HG02884 (cell line): ENCODE measurements around the gene ERGIC1.

Experiments
- ATAC-seq: cut with Tn5 transposase; IDR thresholded peaks from one replicate; pipeline ENCODE4 v1.9.1; 2021; ENCODE audit warnings: mild to moderate bottlenecking, moderate library complexity; ENCODE audit not compliant: unreplicated experiment

The ERGIC1 gene

DNA sequence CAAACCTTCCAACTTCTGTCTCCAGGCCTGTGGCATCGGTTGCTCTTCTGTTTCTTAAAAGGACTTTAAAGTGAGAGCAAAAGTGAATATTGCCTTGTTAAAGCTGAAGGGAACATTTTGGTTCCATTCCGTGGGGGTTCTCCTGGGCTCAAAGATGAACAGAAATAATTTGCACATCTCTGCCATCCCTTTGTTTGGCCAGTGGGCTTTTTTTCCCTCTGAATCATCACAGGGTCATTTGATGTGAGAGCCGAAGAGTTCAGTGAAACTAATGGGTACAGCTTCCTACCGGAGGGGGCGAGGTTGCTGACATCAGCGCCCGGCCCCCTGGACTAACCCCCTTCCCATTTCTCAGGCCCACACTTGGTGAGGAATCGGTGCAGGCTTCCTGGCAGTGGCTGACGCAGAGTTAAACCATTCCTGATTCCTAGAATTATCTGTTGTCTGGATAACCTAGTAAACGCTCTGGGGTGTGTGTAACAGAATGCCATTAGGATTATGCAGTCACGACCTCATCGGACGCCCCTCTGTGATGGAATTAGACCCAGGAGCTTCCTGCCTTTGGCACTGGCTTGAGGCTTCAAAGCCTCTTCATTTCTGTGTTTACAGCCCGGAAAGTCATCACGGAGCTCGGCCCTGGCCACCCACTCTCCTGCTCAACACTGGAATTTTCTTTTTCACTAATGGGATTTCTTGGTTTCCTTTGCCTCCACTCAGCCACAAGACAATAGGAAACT lies 63.6 kb downstream of the ERGIC1 start:
- no peak for ATAC-seq

DNA sequence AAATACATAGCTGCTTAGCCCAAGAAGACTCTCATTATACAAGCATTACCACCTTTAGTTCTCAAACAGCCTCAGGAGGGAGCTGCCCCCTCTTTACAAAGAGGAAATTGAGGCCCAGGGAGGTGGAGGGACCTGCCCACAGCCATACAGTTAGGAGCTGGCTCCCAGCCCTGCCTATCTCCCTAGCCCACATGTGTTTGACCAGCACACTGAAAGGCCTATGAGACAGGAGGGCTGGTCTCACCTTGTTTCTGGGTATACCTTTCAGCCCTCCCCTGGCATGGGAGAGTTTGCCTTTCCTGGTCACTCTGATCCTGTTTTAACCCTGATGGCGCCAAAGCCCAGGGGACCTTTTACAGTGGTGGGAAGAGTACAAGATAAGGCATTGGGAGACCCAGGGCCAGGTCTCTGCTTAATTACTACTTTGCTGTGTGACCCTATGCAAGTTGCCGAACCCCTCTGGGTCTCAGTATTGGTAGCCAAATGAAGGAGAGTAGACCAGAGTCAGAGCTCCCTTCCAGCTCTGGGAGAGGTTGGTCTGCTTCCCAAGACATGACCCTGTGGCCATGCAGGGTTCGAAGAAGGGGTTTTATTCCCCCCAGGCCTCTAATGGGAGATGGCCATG lies 64.3 kb downstream of the ERGIC1 start:
- ATAC-seq, result no peak

DNA sequence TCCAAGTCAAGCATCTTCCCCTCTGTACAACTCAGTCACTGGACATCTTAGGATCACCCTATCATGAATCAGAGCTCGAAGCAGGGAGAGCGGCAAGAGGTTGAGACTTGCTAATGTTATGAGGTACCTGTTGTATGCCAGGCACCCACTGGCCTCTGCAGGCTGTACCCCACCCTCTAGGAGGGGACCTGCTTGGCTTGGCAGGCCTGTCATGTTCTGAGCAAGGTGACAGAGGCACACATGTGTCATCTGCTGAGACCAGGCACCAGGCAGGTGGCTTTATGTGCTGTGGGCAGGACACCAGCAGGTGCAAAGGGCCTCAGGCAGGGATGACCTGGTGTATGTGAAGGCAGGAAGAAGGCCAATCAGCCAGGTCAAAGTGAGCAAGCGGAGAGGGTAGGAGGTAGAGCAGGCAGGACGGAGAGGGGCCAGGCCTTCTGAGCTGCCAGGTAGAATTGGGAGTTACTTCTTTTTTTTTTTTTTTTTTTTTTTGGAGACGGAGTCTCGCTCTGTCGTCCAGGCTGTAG lies 64.9 kb downstream of the ERGIC1 start:
- ATAC-seq, result no peak

DNA sequence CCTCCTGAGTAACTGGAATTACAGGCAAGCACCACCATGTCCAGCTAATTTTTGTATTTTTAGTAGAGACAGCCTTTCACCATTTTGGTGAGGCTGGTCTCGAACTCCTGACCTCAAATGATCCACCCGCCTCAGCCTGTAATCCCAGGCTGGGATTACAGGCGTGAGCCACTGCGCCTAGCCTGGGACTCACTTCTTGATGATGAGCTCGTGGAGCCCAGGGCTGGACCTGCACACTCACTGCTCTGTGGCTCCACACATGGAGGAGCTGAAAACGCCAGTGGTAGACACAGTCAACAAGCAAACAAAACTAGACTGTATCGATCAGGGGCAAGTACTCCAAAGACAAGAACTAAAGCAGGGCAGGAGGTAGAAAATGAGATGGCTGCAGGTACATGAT lies 65.4 kb downstream of the ERGIC1 start:
- no peak for ATAC-seq

DNA sequence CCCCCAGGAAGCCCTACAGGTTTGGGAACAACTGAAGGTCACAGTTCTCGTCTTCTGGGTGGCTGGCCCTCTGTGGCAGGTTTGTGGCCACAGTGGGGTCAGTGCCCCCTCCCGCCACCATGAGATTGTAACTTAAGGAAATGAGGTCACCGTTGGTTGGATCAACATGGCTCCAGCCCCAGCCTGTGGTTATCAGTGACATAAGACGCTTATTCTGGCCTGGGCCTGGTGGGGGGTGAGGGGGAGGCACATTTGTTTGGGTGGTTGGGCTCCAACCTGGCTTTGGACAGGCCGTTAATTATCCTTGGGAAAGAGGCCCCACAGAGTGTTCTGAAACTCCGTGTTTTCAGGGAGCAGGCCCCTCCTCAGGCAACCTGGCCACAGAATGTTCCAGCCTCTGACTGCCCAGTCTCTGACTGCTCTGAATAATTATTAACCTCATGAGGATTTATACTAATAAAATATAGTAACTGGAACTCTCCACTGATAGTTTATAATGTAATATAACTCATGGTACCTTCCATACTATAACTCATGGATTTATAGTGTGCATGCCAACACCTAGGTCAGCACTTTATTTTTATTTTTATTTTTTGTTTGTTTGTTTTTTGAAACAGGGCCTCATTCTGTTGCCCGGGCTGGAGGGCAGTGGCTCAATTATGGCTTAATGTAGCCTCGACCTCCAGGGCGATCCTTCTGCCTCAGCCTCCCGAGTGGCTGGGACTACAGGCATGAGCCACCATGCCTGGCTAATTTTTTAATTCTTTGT lies 67.1 kb downstream of the ERGIC1 start:
- no peak for ATAC-seq

DNA sequence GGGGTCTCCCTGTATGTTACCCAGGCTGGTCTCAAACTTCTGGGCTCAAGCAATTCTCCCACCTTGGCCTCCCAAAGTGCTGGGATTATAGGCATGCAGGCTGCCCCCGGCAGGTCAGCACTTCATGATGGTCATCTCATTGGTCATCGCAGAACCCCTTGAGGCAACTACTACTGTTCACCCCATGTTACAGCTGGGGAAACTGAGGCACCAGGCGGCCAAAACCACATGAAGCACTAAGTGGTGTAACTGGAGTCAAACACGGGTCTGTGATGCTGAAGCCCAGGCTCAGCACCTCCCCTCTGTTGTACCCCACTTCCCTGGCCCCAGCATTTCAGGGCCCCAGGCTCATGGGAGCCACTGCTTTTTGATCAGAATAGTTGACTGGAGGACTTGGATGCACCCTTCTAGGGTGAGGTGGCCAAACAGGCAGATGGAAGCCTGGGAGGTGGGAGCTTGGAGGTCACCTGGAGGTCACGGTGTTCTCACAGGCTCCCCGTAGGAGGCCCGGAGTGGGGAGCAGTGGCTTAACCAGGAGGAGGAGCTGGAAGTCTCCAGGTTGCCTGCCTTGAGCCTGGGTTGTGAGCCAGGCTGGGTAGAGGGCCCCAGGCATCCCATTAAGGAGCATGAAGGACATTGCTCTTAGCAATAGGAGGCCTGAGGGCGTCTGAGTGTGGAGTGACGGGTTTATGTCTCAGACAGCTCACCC lies 67.9 kb downstream of the ERGIC1 start:
- no peak for ATAC-seq

DNA sequence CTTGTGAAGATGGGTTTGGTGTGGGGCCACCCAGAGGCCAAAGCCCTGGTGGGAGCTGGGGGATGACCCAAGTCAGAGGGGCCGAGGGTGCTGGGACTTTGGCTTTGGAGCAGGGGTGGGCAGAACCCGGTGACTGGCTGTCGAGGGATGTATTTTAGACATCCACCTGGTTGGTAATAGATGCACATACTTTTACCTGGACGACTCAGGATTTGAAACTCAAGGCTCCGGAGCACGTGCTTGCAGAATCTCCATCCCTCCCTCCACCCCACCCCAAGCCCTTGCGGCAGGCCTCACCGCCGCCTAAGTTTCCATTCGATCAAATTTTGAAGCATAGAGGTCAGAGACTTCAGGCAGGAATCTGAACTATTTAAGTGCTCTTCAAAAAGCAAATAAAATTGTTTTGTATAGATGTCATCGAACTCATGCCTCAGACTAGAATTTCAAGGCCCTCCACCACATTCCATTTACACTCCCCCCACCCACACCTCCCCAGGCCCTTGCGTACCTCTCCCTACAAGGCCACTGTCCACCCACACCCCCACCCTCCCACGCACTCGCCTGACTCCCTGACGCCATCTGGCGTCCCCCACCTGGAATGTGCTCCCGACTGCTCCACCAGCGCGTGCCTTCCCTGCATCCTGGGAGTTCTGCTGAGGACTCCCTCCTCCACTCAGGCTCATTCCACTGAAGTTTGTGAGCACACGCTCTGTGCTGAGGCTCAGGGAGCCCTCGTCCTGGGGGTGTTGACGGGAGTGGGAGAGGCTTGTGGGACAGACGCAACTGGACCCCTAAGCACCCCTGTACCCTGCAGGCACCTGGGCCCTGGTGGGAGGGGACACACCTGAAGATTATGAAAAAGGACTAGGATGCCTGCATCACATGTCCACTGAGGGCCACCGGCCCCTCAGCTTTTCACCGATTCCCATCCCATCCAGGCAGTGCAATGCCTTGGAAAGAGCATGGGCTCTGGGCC lies 68.7 kb downstream of the ERGIC1 start:
- no peak for ATAC-seq

DNA sequence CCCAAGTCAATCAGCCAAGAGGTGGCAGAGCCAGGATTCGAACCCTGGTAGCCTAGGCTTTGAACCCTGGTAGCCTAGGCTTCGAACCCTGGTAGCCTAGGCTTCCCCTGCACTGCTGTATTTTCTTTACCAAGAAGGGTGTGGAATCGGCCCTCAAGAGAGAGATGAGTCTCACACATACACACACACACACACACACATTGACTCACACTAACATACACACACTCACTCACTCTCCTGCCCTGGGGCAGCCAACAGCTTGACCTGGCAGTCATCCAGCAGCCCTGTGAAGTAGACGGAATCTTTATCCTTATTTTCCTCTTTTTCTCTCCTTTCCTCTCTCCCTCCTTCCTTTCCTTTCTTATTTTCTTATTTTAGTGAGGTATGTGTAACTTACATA lies 69.7 kb downstream of the ERGIC1 start:
- ATAC-seq, result no peak

DNA sequence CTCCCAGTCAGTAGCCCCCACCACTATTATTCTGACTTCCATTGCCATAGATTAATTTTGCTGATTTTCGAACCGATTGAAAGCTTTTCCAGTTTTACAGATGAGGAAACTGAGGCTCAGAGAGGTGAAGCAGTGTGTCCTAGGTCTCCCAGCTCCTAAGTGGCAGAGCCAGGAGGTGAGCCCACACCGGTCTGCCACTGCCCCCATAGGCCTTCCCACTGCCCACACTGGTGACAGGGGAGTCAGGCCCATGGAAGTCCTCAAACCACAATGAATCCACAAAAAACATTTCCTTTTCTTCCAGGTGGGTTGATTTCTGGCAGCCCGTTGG lies 70.2 kb downstream of the ERGIC1 start:
- no peak for ATAC-seq

DNA sequence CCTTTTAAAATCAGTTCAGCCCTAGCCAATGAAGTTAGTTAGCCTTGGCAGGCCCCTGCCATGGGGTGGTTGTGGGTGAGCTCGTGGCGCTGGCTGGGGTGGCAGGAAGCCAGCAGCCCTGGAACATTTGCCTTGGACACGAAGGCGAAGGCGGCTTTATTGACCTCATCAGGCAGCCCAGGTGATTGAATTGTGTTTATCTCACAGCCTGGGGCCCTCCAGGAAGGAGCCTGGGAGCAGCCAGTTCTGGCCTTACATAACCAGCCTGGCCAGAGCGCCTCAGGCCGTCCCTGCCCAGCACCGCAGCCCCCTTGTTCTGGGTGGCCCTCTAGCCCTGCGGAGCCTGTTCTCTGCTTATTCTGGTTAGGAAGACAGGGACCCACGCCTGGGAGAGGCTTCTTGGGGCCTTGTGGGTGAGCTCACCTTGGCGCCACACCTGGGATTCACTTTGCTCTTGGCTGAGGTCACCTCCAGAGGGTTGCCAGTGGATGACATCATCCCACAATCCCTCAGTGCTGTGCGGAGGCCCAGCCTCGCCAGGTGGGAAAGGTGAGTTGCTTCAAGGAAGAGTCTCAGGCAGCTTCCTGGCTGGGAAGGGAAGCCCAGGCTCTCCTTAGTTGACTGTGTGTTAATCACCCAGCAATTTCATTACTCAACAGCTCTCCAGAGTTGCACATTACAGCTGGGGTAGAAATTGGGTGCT lies 70.7 kb downstream of the ERGIC1 start:
- no peak for ATAC-seq

DNA sequence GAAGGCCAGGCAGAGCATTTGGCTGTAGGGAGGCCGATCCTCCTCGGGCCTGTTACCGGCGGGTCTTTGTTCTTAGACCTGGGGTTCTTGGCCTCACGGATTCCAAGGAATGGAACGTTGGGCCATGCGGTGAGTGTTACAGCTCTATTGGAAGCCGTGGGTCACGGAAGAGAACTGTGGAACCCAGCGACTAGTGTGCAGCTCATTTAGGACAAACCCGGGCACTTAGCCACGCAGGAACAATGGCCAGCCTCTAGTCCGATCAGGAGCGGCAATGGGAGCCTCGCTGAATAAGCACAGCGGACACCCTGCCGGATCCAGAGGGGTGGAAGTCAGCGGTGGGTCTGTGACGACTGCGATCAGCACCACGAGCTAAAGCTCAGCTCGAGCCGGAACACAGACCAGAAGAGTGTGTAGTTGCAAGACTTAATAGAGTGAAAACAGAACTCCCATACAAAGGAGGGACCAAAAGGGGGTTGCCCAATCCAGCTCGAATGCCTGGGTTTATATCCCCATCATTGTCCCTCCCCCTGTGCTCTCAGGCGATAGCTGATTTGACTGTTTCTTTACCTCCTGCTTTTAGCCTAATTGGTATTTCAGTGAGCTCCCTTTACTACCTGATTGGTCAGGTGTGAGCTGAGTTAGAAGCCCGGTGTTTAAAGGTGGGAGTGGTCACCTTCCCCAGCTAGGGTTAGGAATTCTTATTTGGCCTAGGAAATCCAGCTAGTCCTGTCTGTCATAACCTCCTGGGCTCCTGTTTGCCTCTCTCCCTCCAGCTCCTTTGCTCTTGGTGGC lies 71.5 kb downstream of the ERGIC1 start:
- ATAC-seq, result no peak

DNA sequence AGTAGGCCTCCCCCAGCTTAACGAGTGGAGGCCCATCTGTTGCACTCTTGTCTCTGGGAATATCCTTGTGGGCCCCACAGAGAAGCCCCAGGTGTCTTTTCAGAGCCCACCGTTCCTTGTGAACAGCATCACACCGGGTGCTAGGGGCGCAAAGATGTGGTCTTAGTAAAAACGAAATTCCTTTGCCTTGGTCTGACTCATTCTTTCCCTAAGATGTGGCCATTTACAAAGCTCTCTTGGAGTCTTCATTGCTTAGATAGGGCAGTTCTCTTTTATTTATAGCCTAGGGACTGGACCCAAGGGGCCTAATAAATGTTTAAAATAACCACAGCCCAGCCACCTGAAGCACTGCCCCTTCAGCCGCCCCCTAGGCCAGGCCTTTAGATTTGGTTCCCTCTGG lies 72.4 kb downstream of the ERGIC1 start:
- ATAC-seq, result peak; percentile 71

DNA sequence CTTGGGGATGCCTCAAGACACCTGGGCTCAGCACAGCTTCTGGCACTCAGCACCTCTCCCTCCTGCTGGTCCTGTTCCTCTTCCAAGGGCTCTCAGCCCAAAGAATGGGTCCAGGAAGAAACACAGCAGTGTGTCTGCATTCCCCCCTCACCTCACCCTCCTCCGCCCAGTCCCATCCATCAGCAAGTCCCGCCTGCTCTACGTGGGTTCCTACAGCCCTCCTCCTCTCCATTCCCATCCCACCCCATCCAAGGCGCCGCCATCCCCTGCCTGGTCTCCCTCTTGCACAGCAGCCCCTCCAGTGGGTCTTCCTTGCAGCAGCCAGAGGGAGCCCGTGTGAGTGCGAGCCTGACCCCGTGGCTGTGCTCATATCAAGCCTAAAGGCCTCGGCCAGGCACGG lies 72.8 kb downstream of the ERGIC1 start:
- ATAC-seq, result no peak

DNA sequence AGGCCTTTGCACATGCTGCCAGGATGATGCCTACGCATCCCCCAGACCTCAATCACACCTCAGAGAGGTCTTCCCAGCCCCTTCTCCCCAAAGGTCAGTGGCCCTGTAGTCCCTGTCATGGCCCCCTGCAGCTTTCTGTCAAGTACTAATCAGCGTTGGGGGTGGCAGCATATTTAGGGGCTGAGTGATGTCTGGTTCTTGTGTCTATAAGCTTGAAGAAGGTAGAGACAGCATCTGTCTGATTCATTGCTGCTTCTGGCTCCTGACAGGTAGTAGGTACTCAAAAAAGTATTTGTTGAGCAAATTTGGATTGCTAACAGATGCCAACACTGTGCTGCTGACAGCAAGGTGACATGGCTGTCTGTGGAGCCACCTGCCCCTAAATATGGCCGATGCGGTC lies 73.6 kb downstream of the ERGIC1 start:
- no peak for ATAC-seq

DNA sequence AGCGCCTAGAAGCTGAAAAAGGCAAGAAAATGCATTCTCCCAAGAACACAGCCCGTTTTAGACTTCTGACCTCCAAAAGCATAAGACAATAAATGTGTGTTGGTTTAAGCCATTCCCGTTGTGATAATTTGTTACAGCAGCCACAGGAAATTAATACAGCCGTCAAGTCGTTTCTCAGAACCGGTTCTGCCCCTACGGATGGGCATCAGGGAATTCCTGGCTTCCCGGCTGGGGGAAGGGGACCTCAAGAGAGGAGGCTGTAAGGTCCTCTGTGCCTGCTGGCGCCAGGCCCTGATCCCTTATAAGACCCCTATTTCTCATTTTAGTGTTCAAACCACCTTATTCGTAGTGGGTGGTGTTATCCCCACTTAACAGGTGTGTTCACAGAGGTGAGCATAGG lies 74.6 kb downstream of the ERGIC1 start:
- ATAC-seq, result no peak

DNA sequence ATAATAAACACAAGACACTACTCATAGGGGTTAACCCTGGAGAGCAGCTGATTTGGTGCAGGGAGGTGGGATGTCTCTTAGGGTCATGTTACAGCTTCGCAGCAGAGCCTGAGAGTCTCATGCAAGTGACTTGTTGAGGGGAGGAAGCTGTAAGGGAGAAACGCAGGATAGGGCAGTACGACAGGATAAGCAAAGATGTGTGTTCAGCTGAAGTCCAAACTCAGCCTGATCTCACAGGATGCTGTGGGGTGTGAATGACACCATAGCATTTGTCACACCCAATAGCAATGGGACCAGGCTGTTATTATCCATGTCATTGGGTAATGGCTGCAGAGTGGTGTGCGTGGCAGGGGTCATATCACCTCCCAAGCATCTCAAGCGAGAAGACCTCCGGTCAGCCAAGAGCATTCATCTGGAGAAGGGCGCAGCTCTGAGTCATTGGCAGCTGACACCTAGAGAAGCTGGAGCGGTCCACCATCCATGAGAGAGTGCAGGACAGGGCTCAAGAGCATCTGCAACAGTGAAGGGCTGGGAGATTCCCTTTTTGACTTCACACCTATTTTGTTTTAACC lies 76.0 kb downstream of the ERGIC1 start:
- ATAC-seq, result no peak

DNA sequence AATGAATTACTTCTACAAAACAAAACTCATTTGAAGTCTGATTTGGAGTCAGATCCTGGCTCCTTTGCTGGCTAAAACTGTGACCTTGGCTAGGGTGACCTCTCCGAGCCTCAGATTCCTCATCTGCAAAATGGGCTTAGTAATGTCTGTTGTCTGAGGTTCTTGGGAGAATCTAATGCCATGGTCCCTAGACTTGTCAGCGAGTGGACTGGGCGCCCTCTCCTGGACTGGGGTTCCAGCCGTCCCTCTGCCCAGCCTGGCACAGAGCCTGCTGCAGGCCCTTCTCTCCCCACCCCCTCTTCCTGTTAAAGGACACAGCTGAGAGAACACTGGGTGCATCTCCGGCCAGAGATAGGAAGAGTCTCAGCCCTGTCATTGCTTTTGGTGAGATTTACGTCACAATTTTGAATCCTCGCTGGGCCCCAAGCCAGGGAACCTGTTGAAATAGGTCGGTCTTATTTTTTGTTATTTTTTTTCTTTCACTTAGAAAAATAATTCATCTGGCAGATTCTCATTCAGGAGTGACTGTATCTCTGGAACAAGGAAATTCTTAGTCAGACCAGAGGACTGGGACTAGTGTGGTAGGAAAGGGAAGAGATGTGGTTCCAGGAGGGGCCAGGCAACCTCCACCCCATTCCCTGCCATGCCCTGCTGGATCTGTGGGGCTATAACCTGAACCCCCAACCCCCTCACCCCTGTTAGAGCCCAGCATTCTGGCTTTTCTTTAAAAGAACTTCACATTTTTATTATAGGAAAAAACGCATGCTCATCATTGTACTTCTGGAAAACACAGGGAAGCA lies 77.0 kb downstream of the ERGIC1 start:
- no peak for ATAC-seq

DNA sequence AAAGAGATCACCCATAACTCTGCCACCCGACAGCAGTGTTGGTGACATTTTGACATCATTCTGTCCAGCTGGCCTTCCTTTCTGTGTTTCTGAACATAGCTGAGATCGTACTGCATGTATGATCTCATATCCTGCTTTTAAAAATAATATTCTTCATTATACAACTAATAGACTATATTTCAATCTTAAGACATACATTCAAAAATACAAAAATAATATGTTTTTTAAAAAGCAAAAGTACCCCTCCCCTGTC lies 77.5 kb downstream of the ERGIC1 start:
- no peak for ATAC-seq
